SK-N-SH (cell line): ENCODE data around the gene FLRT2. TPM values are rescaled to one million over a fixed set of nuclear protein-coding genes. Genes with fewer than 3 reads are reported as not detected.

Experiments used
- CTCF ChIA-PET: fragments of 300-600, 350-600 bp; formaldehyde crosslinking; extraction: SDS; loops from one replicate; lab custom pipeline; 2021; lab: Yijun Ruan, JAX
- POLR2A ChIA-PET: fragments of 350-600 bp; sonication (Branson Sonifier 250); formaldehyde crosslinking; extraction: SDS; loops from one replicate; lab custom pipeline; 2020; ENCODE audit warnings: antibody characterized with exemption, inconsistent platforms; lab: Yijun Ruan, JAX
- DNase-seq: peaks from one replicate; pipeline ENCODE4 v3.0.0; 2012
- H2AFZ ChIP-seq: fragments of 200-600 bp; sonication (generic); 2 replicates; pipeline ENCODE4 v1.8.1; 2016; ENCODE audit warnings: antibody characterized with exemption, mild to moderate bottlenecking, low read depth
- H3F3A ChIP-seq: fragments of 200-600 bp; sonication (generic); replicated peaks from 2 replicates; pipeline ENCODE3; 2016; ENCODE audit warnings: antibody characterized with exemption, mild to moderate bottlenecking; ENCODE audit not compliant: insufficient read depth
- H3K27ac ChIP-seq, 2 experiments: fragments of 200-500 bp in 1 of 2; fragments of 200-600 bp in 1 of 2; sonication (Bioruptor generic) in 1 of 2; sonication (generic), shearing (Covaris generic) in 1 of 2; 2 replicates each; pipeline versions ENCODE4 v1.5.1 to v1.6.1; 2014 to 2016; ENCODE audit warnings: low read depth in 2 of 2, inconsistent platforms in 1 of 2, low read length in 1 of 2, mild to moderate bottlenecking in 1 of 2, mixed read lengths in 1 of 2
- H3K27me3 ChIP-seq: fragments of 200-600 bp; sonication (generic), shearing (Covaris generic); 2 replicates; pipeline ENCODE4 v1.6.1; 2016; ENCODE audit warnings: mixed run types; ENCODE audit not compliant: insufficient read depth
- H3K36me3 ChIP-seq, 2 experiments: fragments of 200-500 bp in 1 of 2; fragments of 200-600 bp in 1 of 2; sonication (Bioruptor generic) in 1 of 2; sonication (generic) in 1 of 2; replicated peaks in 1 of 2; 2 replicates each; pipeline versions ENCODE3 to v1.5.1; 2014 to 2016; ENCODE audit warnings: low read length in 1 of 2, mild to moderate bottlenecking in 1 of 2; ENCODE audit not compliant: insufficient read depth in 2 of 2, control insufficient read depth in 1 of 2
- H3K4me1 ChIP-seq, 2 experiments: fragments of 200-500 bp in 1 of 2; fragments of 200-600 bp in 1 of 2; sonication (Bioruptor generic) in 1 of 2; sonication (generic), shearing (Covaris generic) in 1 of 2; 2 replicates each; pipeline versions ENCODE4 v1.5.1 to v1.6.1; 2014 to 2016; ENCODE audit warnings: low read depth in 1 of 2, low read length in 1 of 2, mixed run types in 1 of 2; ENCODE audit not compliant: insufficient read depth in 2 of 2, control insufficient read depth in 1 of 2
- H3K4me2 ChIP-seq: fragments of 200-600 bp; sonication (generic), shearing (Covaris generic); 2 replicates; pipeline ENCODE4 v1.6.1; 2017; ENCODE audit warnings: mixed run types
- H3K4me3 ChIP-seq, 2 experiments: fragments of 200-500 bp in 1 of 2; fragments of 200-600 bp in 1 of 2; sonication (Bioruptor generic) in 1 of 2; sonication (generic), shearing (Covaris generic) in 1 of 2; 2 replicates each; pipeline versions ENCODE4 v1.5.1 to v1.8.1; 2014 to 2016; ENCODE audit warnings: low read depth in 2 of 2, inconsistent platforms in 1 of 2, low read length in 1 of 2, mild to moderate bottlenecking in 1 of 2, mixed read lengths in 1 of 2, moderate library complexity in 1 of 2
- H3K79me2 ChIP-seq: fragments of 200-600 bp; sonication (generic); 2 replicates; pipeline ENCODE4 v1.8.1; 2017; ENCODE audit warnings: mild to moderate bottlenecking; ENCODE audit not compliant: insufficient read depth
- H3K9ac ChIP-seq: fragments of 200-600 bp; sonication (generic); 2 replicates; pipeline ENCODE4 v1.6.1; 2017; ENCODE audit warnings: mixed run types
- H3K9me2 ChIP-seq: fragments of 200-600 bp; sonication (generic); 2 replicates; pipeline ENCODE4 v1.6.1; 2017; ENCODE audit warnings: mixed run types
- H3K9me3 ChIP-seq: fragments of 200-600 bp; sonication (generic); 2 replicates; pipeline ENCODE4 v1.6.1; 2017; ENCODE audit warnings: mixed run types, mild to moderate bottlenecking, moderate library complexity
- H4K20me1 ChIP-seq: fragments of 200-600 bp; sonication (generic); 2 replicates; pipeline ENCODE4 v1.6.1; 2017; ENCODE audit warnings: mild to moderate bottlenecking, mixed run types; ENCODE audit not compliant: insufficient read depth
- CHD2 ChIP-seq: fragments of 150-350 bp; IDR thresholded peaks from 2 replicates; pipeline ENCODE4 v1.6.1; 2018; ENCODE audit warnings: low read length; ENCODE audit not compliant: partially characterized antibody
- CTCF ChIP-seq: fragments of 200-600 bp; sonication (generic); IDR thresholded peaks from 2 replicates; pipeline ENCODE4 v1.6.1; 2017; ENCODE audit warnings: antibody characterized with exemption, mild to moderate bottlenecking, moderate library complexity
- ELF1 ChIP-seq: IDR thresholded peaks from 2 replicates; pipeline ENCODE4 v1.4.0; 2012
- EP300 ChIP-seq, 2 experiments: IDR thresholded peaks; 2 replicates each; pipeline versions ENCODE4 v1.4.0 to v1.6.1; 2012; ENCODE audit warnings: borderline replicate concordance in 1 of 2, low read depth in 1 of 2, low read length in 1 of 2
- EZH2phosphoT487 ChIP-seq: fragments of 200-600 bp; sonication (generic); IDR thresholded peaks from 2 replicates; pipeline ENCODE4 v1.6.1; 2017; ENCODE audit warnings: low read depth, mixed run types, mild to moderate bottlenecking, antibody characterized with exemption, moderate library complexity, borderline replicate concordance
- FOXJ3 ChIP-seq: sonication (generic); formaldehyde crosslinking; IDR thresholded peaks from 2 replicates; pipeline ENCODE4 v1.5.1; 2020; ENCODE audit warnings: mild to moderate bottlenecking, missing genetic modification reagents
- FOXM1 ChIP-seq: IDR thresholded peaks from 2 replicates; pipeline ENCODE4 v1.4.0; 2012; ENCODE audit warnings: low read depth, mild to moderate bottlenecking
- IRF3 ChIP-seq: fragments of 150-350 bp; IDR thresholded peaks from 2 replicates; pipeline ENCODE4 v1.6.1; 2016; ENCODE audit warnings: mild to moderate bottlenecking, low read depth, low read length
- JUND ChIP-seq: IDR thresholded peaks from 2 replicates; pipeline ENCODE4 v1.4.0; 2012
- MXI1 ChIP-seq: IDR thresholded peaks from 2 replicates; pipeline ENCODE4 v1.6.1; 2012; ENCODE audit warnings: mild to moderate bottlenecking, low read depth, low read length, improper control_type of control experiment
- NRF1 ChIP-seq: IDR thresholded peaks from 2 replicates; pipeline ENCODE4 v1.6.1; 2012; ENCODE audit warnings: low read depth, mild to moderate bottlenecking, low read length
- POLR2AphosphoS5 ChIP-seq: IDR thresholded peaks from 2 replicates; pipeline ENCODE4 v1.6.1; 2012; ENCODE audit warnings: low read depth, low read length
- RAD21 ChIP-seq: IDR thresholded peaks from 2 replicates; pipeline ENCODE4 v1.6.1; 2012; ENCODE audit warnings: mild to moderate bottlenecking, low read length
- RCOR1 ChIP-seq: fragments of 150-350 bp; IDR thresholded peaks from 2 replicates; pipeline ENCODE4 v1.6.1; 2017; ENCODE audit warnings: antibody characterized with exemption, low read length
- RFX5 ChIP-seq: IDR thresholded peaks from 2 replicates; pipeline ENCODE4 v1.6.1; 2012; ENCODE audit warnings: mild to moderate bottlenecking, improper control_type of control experiment, low read length
- SIN3A ChIP-seq: IDR thresholded peaks from 2 replicates; pipeline ENCODE4 v1.6.1; 2012; ENCODE audit warnings: low read depth, mild to moderate bottlenecking, low read length, moderate library complexity, borderline replicate concordance
- TAF1 ChIP-seq: IDR thresholded peaks from 2 replicates; pipeline ENCODE4 v1.6.1; 2012; ENCODE audit warnings: low read depth, mild to moderate bottlenecking, low read length, moderate library complexity, borderline replicate concordance
- TCF12 ChIP-seq: IDR thresholded peaks from 2 replicates; pipeline ENCODE4 v1.4.0; 2012
- YY1 ChIP-seq: IDR thresholded peaks from 2 replicates; pipeline ENCODE4 v1.4.0; 2012; ENCODE audit warnings: low read depth, mild to moderate bottlenecking
- WGBS: methylation state at CpG from one replicate; pipeline ENCODE4 v1.1.6; 2017; ENCODE audit warnings: low lambda C conversion rate; 5-methylcytosine and 5-hydroxymethylcytosine counted together
- polyA plus RNA-seq, 3 experiments: library from polyadenylated mRNA; depleted of rRNA; stranded (reverse); fragments of >200 nt; gene quantifications; 2 replicates each; pipeline ENCODE4 v1.2.3, GENCODE V29; 2012

FLRT2 gene
- polyA plus RNA-seq, 1 of the 3 experiments (the other 2 are of a cell fraction), result 10.8 TPM

- ChIA-PET POLR2A (no interaction called here), CTCF (no interaction called here)
- H3F3A ChIP-seq, result peaks cover 23% of the 10 kb centered on the region
- no peak for TF ChIP-seq FOXM1
- no peak for TF ChIP-seq SIN3A
- TF ChIP-seq ELF1, result no peak
- no peak for TF ChIP-seq CTCF
- no peak for TF ChIP-seq TCF12
- TF ChIP-seq EZH2phosphoT487, result no peak
- TF ChIP-seq MXI1, result no peak
- TF ChIP-seq RFX5, result no peak
- no peak for TF ChIP-seq YY1
- TF ChIP-seq JUND, result no peak
- no peak for TF ChIP-seq IRF3
- TF ChIP-seq NRF1, result no peak
- TF ChIP-seq RCOR1, result no peak
- no peak for TF ChIP-seq CHD2
- no peak for TF ChIP-seq EP300 (IDR thresholded peaks at IDR 0.05; ENCODE audit: borderline replicate concordance in 1 of 2, low read depth in 1 of 2, low read length in 1 of 2)
- no peak for TF ChIP-seq POLR2AphosphoS5
- no peak for TF ChIP-seq FOXJ3
- WGBS, result 66% methylated on average over 3 of the region's 3 CpGs
- no peak overlapping the region for H3K27ac ChIP-seq
- peaks cover 97% of the 10 kb centered on the region for H3K79me2 ChIP-seq
- no peak overlapping the region for H3K4me3 ChIP-seq
- H3K9me2 ChIP-seq, result no peaks in the 10 kb centered on the region
- no peak overlapping the region for H2AFZ ChIP-seq
- H3K9me3 ChIP-seq, result no peaks in the 10 kb centered on the region
- peaks cover 24% of the 10 kb centered on the region for H4K20me1 ChIP-seq
- DNase-seq, result no peak
- peaks cover 0 to 20% of the 10 kb centered on the region in 2 experiments; a peak in 2 of 4 replicates for H3K4me1 ChIP-seq
- H3K36me3 ChIP-seq, result no peaks in the 10 kb centered on the region
- H3K4me2 ChIP-seq, result no peak overlapping the region
- H3K9ac ChIP-seq, result no peak overlapping the region
- H3K27me3 ChIP-seq, result no peaks in the 10 kb centered on the region
These were observed 7.6 kb downstream of the FLRT2 start for GRCh38 chr14:85537526-85537925.

GRCh38 chr14:85538636-85539035 is 8.7 kb downstream of the FLRT2 start:
- no peaks in the 10 kb centered on the region for H3K9me3 ChIP-seq
- no peak overlapping the region for H3K27ac ChIP-seq
- DNase-seq, result no peak
- H3K4me2 ChIP-seq, result no peak overlapping the region
- H3K4me1 ChIP-seq, result peaks cover 0 to 20% of the 10 kb centered on the region in 2 experiments; a peak in 2 of 4 replicates
- H3F3A ChIP-seq, result peaks cover 23% of the 10 kb centered on the region
- ChIA-PET CTCF (no interaction called here), POLR2A (no interaction called here)
- peaks cover 0 to 2% of the 10 kb centered on the region in 2 experiments for H3K36me3 ChIP-seq
- H3K79me2 ChIP-seq, result peaks cover 100% of the 10 kb centered on the region
- no peaks in the 10 kb centered on the region for H3K9me2 ChIP-seq
- peaks cover 27% of the 10 kb centered on the region for H4K20me1 ChIP-seq
- H2AFZ ChIP-seq, result no peak overlapping the region
- no peak overlapping the region for H3K9ac ChIP-seq
- H3K4me3 ChIP-seq, result no peak overlapping the region
- no peak for TF ChIP-seq RAD21
- no peak for TF ChIP-seq EP300 (IDR thresholded peaks at IDR 0.05; ENCODE audit: borderline replicate concordance in 1 of 2, low read depth in 1 of 2, low read length in 1 of 2)
- no peak for TF ChIP-seq TAF1
- WGBS, result 57% methylated on average over 2 of the region's 2 CpGs
- no peaks in the 10 kb centered on the region for H3K27me3 ChIP-seq
